NCI-H345 treated with DMSO at 0.1 percent for 48 hours (cell line): ENCODE data around the gene SLC16A3.
A peak's percentile ranks its signal among the peaks of the same experiment; 100 is the strongest.
"Not testable (repeated sequence)": the region's sequence is repeated elsewhere in the genome, so short reads cannot be mapped to it uniquely, and the experiment has no call there.

Experiments
- DNase-seq: peaks from one replicate; lab custom pipeline; 2025; ENCODE audit not compliant: unreplicated experiment; lab: John Stamatoyannopoulos, UW

SLC16A3 gene

DNA sequence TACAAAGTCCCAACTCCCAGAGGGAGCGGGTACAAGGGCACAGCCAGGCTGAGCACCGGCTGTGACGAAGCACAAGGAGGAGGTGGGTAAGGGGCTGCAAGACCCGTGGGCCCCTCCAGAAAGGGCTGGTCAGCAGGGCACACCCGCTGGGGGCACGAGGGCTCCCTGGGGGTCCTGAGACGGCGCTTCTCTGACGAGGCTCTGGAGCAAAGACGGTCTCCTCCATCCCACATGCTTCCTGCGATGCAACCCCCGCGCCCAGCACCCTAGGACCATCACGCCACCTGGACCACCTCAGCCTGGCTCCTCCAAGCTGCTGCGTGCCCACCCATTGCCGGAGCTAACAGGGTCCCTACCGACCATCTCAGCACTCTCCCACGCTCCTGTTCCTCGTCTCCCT, 24.9 kb upstream of the SLC16A3 start:
- no peak for DNase-seq

DNA sequence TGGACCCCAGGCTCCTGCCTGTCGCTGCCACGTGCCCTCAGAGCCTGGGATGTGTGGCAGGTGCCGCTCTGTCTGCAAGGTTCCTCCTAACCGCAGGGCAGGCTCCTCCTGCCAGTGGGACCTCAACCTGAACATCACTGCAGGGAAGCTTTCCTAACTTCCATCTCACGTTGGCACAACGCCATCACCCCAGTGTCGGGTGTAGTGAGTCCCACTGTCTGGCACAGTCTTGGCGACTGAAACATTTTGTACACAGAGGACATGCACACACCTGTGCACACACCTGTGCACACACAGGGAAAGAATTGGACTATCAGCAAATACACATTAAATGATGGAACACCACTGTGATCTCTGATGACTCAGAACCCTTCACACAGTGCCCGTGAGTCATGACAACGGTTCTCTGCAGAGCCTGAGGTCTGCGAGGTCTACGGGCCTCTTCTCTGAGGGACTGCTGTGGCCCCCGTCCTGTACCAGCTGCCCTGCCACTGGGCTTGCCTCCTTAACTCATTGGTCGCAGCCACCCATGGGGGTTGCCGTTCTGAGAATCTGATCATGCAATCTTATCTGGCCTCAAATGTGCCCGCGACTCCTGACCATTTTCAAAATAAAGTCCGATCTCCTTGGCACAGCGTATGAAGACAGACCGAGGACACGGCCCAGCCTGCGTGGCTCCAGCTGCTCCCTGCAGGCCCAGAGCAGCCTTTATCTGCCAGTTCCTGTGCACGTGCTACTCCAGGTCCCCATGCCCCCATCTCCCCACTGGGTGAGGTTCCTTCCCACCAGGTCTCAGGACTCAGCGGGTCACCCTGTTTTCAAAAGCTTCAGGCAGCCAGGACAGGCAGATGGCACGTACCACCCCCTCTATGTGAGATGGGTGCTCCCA, 23.8 kb upstream of the SLC16A3 start:
- peak; percentile 91 for DNase-seq

DNA sequence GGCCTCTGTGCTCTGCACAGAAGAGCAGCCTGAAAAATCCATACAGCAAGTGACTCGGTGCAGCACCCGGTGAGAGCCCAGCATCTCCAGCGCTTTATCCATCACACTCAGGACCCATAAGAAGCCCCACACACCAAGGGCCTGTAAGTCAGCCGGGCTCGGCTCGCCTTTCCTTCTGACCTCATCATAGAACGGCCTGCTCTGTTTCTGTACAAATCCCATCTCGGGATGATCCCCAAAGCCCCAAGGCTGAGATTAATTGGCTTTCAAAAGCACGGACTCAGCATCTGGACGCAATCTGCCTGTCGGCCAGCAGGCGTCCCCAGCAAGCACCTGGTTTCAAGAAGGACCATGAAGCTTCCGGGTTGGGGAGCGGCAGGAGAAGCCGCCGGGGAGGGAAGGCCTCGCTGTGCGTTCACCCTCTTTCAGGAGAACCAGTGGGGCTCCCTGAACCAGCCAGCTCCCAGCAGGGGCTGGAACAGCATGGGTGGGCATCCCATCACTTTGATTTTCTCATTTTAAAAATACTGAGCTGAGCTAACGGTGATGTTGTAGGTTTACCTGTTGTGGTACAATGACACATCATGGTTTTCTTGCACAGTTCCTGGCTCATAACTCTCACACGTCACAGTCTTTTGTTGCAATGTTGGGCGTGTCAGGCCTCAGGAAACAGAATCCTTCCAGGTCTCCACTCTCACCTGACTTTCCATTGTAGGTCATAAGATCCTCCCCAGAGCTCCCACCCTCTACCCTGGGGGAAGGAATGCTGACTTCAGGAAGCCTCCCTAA, 22.9 kb upstream of the SLC16A3 start:
- peak; percentile 90 for DNase-seq

DNA sequence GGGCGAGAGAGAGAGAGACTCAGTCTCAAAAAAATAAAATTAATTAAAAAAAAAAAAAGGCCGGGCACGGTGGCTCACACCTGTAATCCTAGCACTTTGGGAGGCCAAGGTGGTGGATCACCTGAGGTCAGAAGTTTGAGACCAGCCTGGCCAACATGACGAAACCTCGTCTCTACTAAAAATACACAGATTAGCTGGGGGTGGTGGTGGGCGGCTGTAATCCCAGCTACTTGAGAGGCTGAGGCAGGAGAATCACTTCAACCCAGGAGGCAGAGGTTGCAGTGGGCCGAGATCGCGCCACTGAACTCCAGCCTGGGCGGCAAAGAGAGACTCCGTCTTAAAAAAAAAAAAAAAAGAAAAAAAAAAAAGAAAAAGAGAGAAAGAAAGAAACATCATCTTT, 18.2 kb upstream of the SLC16A3 start:
- not testable (repeated sequence) for DNase-seq

DNA sequence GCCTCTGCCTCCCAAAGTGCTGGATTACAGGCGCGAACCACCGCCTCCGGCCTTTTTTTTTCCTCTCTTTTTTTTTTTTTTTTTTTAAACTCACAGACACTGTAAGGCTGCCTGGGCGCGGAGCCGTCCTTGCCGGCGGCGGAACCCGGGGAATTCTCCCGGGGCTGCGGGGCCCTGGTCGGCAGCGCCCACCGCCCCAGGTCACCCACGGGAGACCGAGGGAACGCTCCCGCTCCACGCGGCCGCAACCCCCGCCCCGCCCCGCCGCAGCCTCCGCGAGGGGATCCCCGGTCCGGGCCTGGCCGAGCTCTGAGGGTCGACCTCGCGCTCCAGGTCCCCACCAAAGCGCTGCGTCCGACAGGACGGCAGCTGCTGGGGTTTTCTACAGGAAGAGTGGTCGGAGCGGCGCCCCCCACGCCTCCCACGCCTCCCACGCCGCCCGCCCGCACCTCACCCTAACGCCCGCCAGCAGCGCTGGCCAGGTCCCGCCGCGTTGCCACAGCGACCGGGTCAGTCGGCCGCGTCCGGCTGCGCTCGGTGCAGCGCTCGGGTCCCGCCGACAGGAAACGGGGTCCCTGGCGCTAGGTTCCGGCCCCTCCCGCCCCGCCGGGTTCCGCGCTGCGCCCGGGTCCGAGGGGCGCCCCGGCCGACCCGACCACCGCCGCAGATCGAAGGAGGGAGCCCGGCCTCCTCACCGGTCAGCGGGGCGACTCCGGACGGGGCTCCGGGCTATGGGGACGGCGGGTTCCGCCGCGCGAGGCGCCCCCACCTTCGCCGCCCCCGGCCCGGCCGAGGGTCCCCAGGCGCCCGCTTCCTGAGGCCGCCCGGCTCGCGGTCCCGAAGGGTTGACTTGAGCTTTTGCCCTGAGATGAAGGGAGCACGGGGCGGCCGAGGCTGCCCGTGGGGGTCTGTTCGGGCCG, 16.3 kb upstream of the SLC16A3 start, which contains the start of gene CCDC57:
Gene CCDC57 (minus strand): TSS at position 512 of the 920 bp plus-strand sequence. CDS start 10,898 bp downstream, outside the sequence.
- DNase-seq: peak; percentile 50

DNA sequence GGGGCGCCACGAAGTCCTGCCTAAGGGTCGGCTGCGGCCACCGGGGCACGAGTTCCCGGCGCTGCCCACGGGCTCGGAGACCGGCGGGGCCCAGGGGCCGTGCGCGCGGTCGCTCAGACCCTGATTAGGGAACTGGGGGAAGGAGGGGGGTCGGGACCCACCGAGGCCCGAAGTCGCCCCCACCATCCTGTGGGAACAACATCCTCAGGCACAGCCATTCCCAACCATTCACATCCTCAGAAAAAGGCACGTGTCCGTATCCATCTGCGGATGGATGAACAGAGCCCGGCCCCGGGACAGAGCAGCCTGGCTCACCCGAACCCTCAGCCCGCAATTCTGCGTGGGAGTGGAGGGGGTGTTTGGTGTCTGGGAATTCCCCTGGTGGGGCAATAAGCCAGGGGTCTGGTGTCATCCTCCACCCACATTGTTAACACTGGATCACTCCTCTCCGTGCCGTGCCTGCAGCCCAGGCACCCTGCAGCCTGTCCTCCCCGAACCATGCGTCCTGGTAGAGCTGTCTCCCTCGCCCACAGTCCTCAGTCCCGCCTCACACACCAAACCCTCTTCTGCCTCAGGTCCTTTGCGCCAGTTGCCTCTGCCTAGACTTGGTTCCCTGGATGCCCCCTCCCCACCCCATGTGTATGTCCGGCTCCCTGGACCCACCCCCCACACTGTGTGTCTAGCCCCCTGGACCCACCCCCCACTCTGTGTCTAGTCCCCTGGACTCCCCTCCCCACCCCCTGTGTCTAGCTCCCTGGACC, 15.4 kb upstream of the SLC16A3 start:
- DNase-seq: peak; percentile 65

DNA sequence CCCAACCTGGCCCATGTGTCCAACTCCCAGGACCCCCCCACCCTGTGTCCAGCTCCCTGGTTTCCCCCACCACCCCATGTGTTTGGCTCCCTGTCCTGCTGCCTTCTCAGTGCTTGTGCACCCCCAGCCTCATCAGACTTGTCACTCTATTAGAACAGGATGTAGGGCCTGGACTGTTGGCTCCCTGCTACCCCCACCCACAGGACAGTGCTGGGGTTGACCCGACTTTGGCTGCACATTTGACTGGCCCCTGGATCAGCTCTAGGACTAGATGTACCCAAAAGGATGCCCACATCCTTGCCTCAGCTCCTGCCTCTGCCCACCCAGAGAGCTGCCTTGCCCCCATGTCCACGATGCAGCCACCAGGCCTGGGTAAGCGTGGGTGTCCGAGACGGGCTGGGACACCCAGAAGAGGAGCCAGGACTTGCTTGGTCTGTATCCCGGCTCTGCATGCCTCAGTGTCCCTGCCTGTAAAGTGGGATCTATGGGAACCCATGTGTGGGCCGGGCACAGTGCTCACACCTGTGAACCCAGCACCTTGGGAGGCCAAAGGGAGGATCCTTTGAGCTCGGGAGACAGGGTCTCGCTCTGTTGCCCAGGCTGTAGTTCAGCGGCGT, 14.7 kb upstream of the SLC16A3 start:
- no peak for DNase-seq

DNA sequence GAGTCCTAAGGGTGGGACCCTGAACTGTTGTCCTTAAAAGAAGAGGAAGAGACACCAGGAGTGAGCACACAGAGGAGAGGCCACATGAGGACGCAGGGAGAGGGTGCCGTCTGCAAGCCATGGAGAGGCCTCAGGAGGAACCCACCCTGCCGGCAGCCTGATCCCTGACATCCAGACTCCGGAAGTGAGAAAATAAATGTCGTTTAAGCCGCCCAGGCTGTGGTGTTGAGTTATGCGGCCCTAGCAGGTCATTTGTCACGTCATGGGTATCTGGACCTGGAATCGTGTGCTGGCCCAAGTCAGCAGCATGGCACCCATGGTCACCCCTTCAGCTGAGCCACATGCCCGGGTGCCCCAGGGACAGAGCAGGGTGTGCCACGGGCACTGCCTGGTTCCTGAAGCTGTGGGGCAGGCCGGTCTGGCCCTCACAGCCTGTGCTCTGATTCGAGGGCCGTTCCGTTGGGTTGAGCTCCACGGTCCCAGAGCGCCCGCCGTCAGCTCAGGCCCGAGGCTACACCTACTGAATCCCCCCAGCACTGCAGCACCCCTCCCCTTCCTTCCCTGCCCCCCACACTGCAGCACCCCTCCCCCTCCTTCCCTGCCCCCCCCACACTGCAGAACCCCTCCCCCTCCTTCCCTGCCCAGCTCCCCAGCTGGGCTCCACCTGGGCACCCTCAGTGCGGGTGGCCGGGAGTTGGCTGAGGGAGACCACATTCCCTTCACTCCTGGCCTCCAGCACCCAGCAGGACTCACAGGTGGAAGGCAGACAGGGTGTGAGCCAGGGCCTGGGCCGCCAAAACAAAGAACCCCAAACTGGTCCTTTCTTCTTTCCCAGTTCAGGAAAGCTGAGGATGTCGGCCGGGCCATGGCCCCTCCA, 13.5 kb upstream of the SLC16A3 start:
- DNase-seq: no peak

DNA sequence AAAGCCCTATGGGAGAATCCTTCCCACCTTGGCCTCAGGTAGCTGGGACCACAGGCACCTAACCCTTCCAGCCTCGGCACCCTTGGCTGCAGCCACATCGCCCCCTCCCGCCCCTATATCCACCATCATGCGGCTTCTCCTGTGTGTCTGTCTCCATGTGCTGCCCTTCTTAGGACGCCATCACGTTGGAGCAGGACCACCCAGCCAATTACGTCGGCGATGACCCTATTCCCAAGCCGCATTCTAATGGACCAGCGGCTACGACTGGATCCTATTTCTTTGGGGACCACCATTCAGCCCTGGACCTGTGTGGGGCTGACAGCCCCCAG, 12.9 kb upstream of the SLC16A3 start:
- DNase-seq: no peak

DNA sequence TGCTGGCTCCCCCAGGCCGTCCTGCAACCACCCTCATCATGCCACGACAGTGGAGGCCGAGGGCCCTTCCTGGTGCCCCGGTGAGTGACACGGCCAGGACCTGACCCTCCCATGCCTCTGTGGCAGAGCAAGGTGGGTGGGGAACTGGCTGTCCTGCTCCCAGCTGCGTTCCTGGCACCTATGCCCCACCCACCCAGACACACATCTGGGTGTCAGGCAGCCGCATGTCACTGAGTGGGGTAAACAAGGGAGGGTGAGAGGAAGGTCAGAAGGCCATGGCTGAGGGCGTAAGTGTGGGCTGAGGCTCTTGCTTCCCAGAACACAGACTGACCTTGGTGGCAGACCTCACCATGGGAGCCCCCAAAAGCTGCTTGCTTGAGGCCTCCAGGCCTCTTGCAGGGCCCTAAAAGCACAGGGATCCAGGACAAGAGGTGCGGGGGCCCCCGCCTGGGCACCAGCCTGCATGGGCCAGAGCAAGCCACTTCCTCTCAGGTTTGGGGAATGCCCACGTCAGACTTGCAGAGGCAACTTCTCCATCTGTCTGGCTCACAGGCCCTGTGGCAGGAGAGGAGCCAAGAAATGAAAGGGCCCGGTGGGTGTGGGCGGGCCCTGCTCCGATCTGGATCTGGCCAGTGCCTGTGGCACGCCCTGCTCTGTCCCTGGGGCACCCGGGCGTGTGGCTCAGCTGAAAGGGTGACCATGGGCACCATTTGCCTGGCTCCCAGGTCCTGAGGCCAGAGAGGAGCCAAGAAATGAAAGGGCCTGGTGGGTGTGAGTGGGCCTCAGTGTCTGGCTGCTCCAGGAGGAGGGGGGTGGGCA, 12.3 kb upstream of the SLC16A3 start:
- DNase-seq: no peak

DNA sequence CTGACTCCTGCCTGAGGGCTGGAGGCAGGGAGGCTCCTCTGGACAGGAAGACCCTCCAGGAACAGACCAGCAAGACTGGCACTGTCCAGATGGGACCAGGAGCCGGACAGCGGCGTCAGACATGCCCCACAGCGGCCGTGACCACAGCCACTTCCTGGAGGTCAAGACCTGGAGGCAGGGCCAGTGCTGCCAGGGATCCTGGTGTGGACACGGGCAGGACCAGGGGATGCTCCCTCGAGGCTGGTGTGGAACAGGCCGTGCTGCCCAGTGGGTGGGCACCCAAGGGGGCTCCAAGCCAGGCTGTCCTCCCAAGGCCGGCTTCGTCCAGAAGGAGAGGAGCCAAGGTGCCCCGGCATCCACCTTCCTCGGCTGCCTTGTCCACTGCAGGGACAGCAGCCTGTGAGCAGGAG, 11.7 kb upstream of the SLC16A3 start:
- no peak for DNase-seq

DNA sequence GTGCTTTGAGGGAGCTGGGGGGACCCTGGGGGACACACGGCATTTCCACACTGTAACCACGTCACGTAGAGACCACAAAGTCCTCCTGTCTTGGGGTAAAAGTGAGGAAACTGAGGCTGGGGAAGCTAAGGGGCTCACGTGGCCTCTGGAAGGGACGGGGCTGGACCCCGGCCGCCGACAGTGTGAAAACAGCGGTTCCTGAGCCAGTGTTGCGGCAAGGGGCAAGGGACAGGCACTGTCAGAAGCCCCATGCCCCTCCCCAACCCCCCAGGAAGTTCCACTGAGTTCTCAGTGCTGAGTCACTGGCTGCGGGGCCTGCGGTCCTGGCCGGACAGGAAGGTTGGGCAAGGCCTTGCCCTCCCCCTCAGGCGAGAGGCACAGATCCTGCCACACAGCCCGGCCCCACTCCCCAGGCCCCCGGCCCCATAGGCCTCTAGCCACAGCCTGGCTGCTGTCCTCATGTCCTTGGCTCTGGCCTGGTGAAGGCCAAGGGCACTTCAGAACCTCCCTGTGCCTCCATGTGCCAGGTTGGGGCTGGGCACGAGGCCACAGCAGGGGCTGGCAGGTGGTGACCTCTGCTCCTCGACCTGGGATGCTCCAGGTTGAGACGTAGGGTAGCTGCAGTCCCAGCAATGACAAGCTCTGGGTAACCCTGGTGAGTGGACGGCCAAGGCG, 11.2 kb upstream of the SLC16A3 start:
- no peak for DNase-seq

DNA sequence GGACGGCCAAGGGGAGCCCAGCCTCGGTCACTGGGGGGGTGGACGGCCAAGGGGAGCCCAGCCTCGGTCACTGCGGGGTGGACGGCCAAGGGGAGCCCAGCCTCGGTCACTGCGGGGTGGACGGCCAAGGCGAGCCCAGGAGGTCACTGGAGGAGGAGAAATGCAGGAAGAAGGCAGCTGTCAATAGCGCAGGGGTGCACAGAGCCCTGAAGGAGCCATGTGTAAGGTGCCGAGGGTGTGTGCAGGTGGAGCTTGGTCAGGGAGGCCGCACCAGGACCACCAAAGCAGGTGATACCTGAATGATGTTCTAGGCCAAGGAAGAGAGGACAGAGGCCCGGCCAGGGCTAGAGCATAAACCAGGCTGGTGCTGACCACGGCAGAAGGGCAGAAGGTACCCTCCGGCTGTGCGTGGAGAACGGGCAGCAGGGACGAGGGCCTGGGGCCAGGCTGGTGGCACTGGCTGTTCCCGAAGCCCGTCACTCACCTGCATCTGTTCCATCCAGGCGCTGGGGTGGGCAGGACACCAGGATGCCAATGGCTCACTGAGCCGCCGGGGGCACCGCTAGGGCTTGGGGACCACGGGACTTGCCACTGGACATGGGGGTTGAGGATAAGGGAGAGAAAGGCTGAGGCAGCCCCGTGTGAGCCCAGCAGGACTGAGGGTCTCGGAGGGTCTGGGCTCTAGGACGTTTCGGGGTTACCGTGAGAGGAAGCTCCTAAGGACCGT, 10.3 kb upstream of the SLC16A3 start:
- no peak for DNase-seq

DNA sequence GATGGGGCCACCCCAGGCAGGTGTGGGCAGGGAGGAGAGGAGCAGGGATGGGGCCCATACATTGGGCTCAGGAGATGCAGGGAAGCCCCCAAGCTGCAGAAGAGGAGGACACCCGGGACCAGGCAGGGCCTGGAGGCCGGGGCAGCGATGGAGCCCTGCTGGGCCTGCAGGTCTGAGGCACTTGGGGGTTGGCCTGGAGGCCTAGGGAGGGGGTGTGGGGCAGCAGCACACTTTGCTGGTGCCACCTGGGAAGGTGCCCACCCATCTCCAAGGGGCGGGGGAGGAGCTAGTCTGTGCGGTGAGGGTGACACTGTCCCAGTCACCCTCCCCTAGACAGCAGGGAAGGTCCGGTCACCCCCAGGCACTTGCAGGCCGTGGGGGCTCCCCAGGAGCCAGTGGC, 9.8 kb upstream of the SLC16A3 start:
- no peak for DNase-seq

DNA sequence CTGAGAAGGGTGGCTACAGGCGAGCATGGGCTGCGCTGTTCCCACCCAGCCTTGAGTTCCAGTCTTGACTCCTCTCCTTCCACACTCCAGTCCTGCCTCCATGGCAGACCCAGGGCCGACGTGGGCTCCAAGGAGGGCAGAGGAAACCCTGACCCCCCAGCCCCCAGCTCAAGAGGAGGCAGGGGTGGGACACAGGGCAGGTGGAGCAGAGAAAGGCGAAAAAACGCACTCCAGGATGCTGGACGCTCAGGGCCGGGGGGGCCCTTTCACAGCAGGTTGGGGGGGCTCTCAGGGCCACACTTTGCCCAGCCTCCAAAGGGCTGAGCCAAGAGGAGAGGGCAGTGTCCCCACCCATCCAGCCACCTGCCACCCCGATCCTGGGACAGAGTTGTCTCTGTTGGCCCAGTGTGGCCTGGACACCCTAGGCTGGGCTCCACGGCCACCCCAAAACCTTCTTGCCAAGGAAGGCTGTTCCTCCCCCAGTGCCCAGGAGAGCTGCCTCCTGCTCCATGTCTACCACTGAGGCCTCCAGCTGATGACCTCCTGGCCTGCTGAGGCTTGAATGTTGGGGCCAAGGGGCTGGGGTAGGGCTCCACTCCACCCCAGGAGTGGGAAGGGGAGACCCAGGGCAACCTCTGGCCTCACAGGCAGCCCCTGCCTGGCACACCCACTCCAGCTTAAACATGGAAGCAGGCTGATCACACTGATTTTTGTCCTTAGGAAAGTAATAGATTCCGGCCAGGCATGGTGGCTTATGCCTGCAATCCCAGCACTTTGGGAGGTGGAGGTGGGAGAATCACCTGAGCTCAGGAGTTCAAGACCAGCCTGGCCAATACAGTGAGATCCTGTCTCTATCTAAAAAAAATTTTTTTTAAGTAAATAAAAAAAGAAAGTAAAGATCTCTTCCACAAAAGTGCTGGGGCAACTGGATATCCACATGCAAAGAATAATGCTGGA, 8.8 kb upstream of the SLC16A3 start:
- no peak for DNase-seq
